Fibroblast of mammary gland (primary cell): ENCODE data around the gene THBD.

ENCODE experiments used
- DNase-seq: peaks from one replicate; pipeline ENCODE4 v3.0.0-alpha.2; 2010; ENCODE audit warnings: low read depth
- H3K4me3 ChIP-seq: 2 replicates; pipeline ENCODE4 v1.5.1; 2011; ENCODE audit warnings: low read depth, mild to moderate bottlenecking, low read length, moderate library complexity; ENCODE audit not compliant: control insufficient read depth
- TF ChIP-seq, protein P1 (sequence below): conservative IDR thresholded peaks from 2 replicates; pipeline ENCODE4 v1.5.1; 2011; ENCODE audit warnings: low read depth, low read length, inconsistent platforms; ENCODE audit not compliant: control insufficient read depth, insufficient read depth

THBD gene

DNA sequence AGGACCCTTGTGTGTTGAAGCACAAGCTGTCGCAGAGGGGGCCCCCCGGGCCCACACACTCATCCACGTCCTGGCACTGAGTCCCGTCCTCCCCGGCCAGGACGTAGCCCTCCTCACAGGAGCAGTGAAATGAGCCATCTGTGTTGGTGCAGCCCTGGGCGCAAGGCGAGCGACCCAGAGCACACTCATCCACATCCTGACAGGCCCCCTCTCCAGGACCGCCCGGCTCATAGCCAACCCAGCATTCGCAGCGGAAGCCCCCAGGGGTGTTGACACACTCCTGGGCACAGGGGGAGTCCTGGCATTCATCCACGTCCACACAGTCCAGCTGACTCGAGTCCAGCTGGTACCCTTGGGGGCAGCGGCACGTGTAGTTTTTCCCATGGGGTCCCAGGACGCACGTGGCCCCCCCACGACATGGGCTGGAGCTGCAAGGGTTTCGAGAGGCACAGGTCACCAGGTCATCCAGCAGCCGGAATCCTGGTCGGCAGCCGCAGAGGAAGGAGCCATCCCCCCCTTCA, 35.4 kb upstream of the THBD start:
- TF ChIP-seq, protein P1, sequence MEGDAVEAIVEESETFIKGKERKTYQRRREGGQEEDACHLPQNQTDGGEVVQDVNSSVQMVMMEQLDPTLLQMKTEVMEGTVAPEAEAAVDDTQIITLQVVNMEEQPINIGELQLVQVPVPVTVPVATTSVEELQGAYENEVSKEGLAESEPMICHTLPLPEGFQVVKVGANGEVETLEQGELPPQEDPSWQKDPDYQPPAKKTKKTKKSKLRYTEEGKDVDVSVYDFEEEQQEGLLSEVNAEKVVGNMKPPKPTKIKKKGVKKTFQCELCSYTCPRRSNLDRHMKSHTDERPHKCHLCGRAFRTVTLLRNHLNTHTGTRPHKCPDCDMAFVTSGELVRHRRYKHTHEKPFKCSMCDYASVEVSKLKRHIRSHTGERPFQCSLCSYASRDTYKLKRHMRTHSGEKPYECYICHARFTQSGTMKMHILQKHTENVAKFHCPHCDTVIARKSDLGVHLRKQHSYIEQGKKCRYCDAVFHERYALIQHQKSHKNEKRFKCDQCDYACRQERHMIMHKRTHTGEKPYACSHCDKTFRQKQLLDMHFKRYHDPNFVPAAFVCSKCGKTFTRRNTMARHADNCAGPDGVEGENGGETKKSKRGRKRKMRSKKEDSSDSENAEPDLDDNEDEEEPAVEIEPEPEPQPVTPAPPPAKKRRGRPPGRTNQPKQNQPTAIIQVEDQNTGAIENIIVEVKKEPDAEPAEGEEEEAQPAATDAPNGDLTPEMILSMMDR, result no peak
- H3K4me3 ChIP-seq, result no peak overlapping the region
- DNase-seq, result no peak

DNA sequence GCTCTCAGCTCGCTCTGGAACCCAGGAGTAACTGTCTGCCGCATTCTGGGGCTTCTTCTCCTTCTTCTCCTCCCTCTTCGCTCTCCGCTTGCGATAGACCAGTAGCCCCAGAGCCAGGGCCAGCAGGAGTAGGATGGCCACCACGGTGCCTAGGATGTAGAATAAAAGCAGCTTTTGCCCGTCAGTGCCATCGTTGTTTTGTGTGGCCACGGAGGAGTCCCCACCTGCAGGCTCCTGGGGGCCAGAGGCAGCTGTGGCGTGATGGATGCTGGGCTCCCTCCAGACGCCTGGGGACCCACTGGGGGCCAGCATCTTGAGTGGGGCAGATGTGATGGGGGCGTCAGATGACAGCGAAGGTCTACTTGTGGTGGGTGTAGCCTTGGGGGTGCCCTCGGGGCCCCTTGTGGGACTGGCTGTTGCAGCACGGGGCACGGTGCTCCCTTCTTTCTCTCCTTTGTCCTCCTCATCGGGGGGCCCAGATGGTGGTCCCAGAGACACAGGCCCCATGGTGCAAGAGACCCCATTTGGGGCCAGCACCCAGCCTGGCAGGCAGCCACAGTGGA, 34.9 kb upstream of the THBD start:
- TF ChIP-seq, protein P1, result no peak
- no peak for DNase-seq
- no peak overlapping the region for H3K4me3 ChIP-seq

DNA sequence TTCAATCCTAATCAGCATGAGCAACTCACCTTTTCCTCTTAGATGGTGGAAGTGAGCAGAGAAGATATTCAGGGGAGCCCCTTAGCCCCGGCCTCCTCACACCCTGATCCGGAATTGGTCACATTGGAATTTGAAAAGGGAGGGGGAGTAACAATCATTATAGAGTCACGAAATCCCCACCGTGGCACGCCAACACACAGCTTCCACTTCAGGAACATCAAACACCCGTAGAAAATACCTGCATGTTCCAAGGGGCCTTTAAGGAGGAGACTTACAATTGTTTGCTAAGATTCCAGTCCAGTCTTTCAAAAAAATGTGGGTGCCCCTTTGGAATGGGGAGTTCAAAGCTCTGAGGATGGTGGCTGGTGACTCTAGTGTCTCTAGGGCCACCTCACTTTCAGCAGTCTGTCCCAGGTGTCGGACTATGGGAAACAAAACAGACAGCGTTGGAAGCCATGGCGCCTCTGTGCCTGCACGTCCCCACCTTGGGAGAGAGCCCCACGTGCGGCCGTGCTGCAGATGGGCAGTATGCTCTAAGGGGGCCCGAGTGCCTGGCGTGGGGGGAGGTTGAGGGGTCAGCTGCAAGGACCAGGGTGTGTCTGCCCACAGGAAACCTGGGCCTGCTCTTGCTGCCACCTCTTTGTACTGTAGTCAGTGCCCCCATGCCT, 34.2 kb upstream of the THBD start:
- TF ChIP-seq, protein P1, result no peak
- DNase-seq, result no peak

DNA sequence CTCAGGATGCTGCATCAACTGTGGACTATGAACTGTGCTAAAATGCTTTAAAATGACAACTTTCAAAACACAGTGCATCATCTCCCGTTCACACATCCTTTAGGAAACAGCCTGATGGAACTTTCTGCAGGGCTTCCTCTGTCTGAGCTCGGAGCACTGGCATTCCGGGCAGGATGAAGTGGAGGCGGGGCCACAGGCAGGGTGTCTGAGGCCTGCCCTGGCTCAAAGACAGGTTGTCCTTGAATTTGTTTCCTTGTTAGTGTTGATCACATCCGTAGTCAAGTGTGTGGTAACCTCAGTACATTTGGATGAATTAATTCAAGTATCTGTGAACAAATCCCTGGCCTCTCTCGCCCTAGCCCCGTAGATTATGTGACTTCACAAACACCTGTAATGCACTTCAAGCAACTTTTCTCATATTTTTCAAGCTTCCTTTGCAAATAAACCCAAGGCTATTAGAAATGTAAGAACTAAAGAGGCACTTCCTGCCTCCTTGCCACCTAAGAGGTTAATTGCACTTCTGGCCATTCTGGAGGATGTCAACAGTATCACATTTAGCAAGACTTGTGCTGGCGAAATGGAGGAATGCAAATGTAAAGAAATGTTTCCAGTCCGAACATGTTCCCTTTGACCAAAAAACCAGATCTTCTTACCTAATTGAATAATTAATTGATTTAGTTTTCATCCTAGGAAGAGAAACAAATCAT, 33.5 kb upstream of the THBD start:
- TF ChIP-seq, protein P1, result no peak
- DNase-seq, result no peak
- no peak overlapping the region for H3K4me3 ChIP-seq

More for the DNA sequence above, 34.2 kb upstream of the THBD start:
- H3K4me3 ChIP-seq, result no peak overlapping the region

DNA sequence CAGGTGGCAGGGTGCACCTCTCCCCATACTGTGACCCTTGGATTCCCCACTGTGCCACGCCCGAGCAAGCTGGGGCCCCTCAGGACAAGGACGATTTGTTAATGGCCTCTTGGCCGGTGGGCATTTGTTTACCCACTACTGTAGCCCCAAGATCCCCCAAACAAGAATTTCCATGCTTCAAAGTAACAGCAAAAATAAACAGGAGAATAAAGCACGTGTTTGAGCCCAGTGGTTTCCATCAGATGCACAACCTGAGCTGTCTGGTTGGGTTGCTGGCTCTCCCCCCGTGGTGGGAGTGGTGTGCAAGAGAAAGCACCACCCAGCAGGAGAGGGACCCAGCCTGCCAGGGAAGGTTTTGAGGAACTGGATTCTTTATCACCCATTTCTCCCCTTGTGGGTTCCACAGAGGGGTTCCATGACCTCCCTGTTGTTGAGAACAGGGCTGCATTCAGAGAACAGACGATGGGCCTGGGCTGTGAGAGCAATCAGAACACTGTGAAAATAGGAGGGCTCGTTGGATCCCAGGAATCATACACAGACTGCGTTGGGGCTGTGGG, 31.9 kb upstream of the THBD start:
- TF ChIP-seq, protein P1, result no peak
- no peak overlapping the region for H3K4me3 ChIP-seq
- no peak for DNase-seq

DNA sequence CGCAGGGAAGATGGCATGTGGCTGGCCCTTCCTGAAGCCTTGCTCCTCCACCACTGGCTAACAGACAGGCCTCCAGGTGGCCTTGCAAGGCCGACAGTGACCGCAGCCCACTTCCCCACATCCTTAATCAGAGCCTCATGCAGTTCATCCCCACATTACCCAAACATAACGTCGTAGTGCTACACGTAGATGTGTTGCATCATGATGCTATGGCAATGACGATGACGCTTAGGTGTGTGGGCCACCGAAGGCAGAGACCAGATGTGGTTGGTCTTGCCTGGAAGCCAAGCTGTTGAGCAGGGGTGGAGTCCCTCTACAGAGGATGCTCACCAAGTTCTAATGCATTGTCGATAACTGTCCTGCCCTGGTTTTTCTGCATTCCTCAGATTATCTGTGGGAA, 31.0 kb upstream of the THBD start:
- DNase-seq, result peak; percentile 11
- no peak overlapping the region for H3K4me3 ChIP-seq
- TF ChIP-seq, protein P1, result no peak
